Mesendoderm (in vitro differentiated cells): ENCODE measurements around the gene UQCR11.

Experiments
- DNase-seq: peaks from one replicate; pipeline ENCODE4 v3.0.0; 2013
- H2AK5ac ChIP-seq: 2 replicates; pipeline ENCODE4 v1.6.1; 2013; ENCODE audit warnings: low read length, inconsistent platforms
- H2BK120ac ChIP-seq: 2 replicates; pipeline ENCODE4 v1.6.1; 2013; ENCODE audit warnings: low read depth, mild to moderate bottlenecking, low read length, moderate library complexity, mixed read lengths
- H2BK15ac ChIP-seq: replicated peaks from 2 replicates; pipeline ENCODE4 v1.6.1; 2013; ENCODE audit warnings: low read depth, mild to moderate bottlenecking, moderate library complexity
- H2BK5ac ChIP-seq: 2 replicates; pipeline ENCODE4 v1.6.1; 2013; ENCODE audit warnings: low read length, inconsistent platforms
- H3K18ac ChIP-seq: 2 replicates; pipeline ENCODE4 v1.6.1; 2013; ENCODE audit warnings: mild to moderate bottlenecking, low read length, mixed read lengths
- H3K23ac ChIP-seq: one replicate; pipeline ENCODE4 v1.6.1; 2013; ENCODE audit warnings: low read length
- H3K27ac ChIP-seq: 2 replicates; pipeline ENCODE4 v1.5.1; 2013; ENCODE audit warnings: low read depth, mild to moderate bottlenecking, inconsistent platforms, low read length, moderate library complexity
- H3K27me3 ChIP-seq: 2 replicates; pipeline ENCODE4 v1.6.1; 2013; ENCODE audit warnings: low read length, control low read depth, mild to moderate bottlenecking, inconsistent platforms; ENCODE audit not compliant: insufficient read depth, poor library complexity
- H3K36me3 ChIP-seq: 2 replicates; pipeline ENCODE4 v1.6.1; 2013; ENCODE audit warnings: low read length, inconsistent platforms; ENCODE audit not compliant: control insufficient read depth, insufficient read depth
- H3K4ac ChIP-seq: one replicate; pipeline ENCODE4 v1.6.1; 2013; ENCODE audit warnings: low read depth, mild to moderate bottlenecking, low read length, moderate library complexity
- H3K4me1 ChIP-seq: 2 replicates; pipeline ENCODE4 v1.6.1; 2013; ENCODE audit warnings: low read depth, low read length, inconsistent platforms; ENCODE audit not compliant: control insufficient read depth
- H3K4me2 ChIP-seq: 2 replicates; pipeline ENCODE4 v1.6.1; 2013; ENCODE audit warnings: low read length
- H3K4me3 ChIP-seq: 2 replicates; pipeline ENCODE4 v1.5.1; 2013; ENCODE audit warnings: mild to moderate bottlenecking, low read length
- H3K56ac ChIP-seq: one replicate; pipeline ENCODE4 v1.6.1; 2013; ENCODE audit warnings: low read length
- H3K79me1 ChIP-seq: 2 replicates; pipeline ENCODE4 v1.6.1; 2013; ENCODE audit warnings: low read length, inconsistent platforms
- H3K79me2 ChIP-seq: 2 replicates; pipeline ENCODE4 v1.6.1; 2013; ENCODE audit warnings: mild to moderate bottlenecking, low read length; ENCODE audit not compliant: control insufficient read depth, insufficient read depth
- H3K9ac ChIP-seq: 2 replicates; pipeline ENCODE4 v1.6.1; 2013; ENCODE audit warnings: low read length, inconsistent platforms
- H4K5ac ChIP-seq: one replicate; pipeline ENCODE4 v1.6.1; 2013; ENCODE audit warnings: low read length
- H4K8ac ChIP-seq: one replicate; pipeline ENCODE4 v1.6.1; 2013; ENCODE audit warnings: low read depth, mild to moderate bottlenecking, control low read depth, low read length, moderate library complexity
- WGBS: extraction: QIAGEN DNeasy Blood & Tissue Kit; methylation state at CpG from one replicate; pipeline ENCODE4 v1.1.7; 2013; ENCODE audit warnings: low lambda C conversion rate, missing lambda C conversion rate; ENCODE audit not compliant: insufficient coverage; ENCODE audit errors: extremely low coverage; 5-methylcytosine and 5-hydroxymethylcytosine counted together

Gene UQCR11

DNA sequence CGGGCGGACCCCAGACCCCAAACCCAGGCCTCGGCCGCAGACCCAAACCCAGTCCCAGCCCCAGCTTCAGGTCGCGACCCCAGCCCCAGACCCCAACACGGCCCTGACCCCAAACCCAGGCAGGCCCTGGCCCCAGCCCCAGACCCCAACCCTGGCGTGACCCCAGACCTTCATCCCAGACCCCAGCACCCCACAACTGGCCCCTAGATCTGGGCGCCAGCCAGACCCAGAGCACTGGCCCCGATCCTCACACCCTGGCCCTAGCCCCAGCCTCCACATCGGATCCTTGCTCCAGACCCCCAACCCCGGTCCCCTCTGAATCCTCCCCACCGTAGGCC, 20.1 kb downstream of the UQCR11 start:
- Histone ChIP-seq H3K23ac (no peak overlapping the region), H3K4me2 (no peak overlapping the region), H3K36me3 (peaks cover 5% of the 10 kb centered on the region), H3K79me2 (peaks cover 21% of the 10 kb centered on the region), H3K4me1 (no peaks in the 10 kb centered on the region), H3K4me3 (no peak overlapping the region), H2AK5ac (no peak overlapping the region), H4K8ac (no peak overlapping the region), H3K56ac (peak overlapping the region; percentile 42), H3K27me3 (no peaks in the 10 kb centered on the region), H2BK15ac (no peak overlapping the region), H3K9ac (no peak overlapping the region), H4K5ac (no peak overlapping the region), H3K18ac (no peak overlapping the region), H2BK5ac (no peak overlapping the region), H3K4ac (no peak overlapping the region), H3K27ac (no peak overlapping the region), H2BK120ac (no peak overlapping the region), H3K79me1 (peaks cover 12% of the 10 kb centered on the region)
- no peak for DNase-seq
- no CpG with 5 or more reads among the region's 13 CpGs for WGBS

DNA sequence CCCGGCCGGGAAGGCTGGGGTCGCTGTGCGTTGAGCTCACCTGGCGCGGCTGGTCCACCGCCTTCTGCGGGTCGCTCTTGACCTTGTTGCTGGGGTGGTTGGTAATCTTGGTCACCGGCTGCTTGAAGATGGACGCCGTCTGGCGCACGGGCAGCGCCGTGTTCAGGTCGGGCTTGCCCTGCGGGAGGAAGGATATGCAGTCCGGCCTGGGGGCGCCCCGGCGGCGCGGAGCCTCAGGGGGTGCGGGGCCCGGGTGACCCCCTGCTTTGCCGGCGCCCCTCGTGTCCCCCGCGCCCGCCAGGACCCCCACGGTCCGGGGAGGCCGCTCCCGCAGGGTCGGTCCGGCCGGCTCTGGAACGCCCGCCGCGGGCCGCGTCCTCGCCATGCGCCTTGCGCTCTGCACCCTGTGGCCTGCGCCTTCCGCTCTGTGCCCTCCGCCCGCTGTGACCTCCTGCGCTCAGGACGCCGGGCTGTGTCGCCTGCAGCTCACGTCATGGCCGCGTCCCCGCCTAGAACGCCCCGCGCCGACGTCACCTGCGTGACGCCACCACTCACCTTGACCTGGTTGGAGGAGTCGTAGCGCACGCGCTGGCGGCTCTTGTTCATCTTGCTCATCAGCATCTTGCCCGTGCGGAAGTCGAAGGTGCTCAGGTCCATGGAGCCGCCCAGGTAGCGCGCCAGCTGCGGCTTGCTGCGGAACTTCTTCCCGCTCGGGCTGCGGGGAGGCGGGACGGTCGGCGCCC, 20.6 kb downstream of the UQCR11 start:
- Histone ChIP-seq H2BK120ac (no peak overlapping the region), H3K18ac (no peak overlapping the region), H2BK5ac (no peak overlapping the region), H3K56ac (peak overlapping the region; percentile 42), H3K4me1 (no peaks in the 10 kb centered on the region), H3K27ac (no peak overlapping the region), H3K4ac (no peak overlapping the region), H2AK5ac (no peak overlapping the region), H2BK15ac (no peak overlapping the region), H4K8ac (no peak overlapping the region), H3K4me2 (no peak overlapping the region), H3K36me3 (peaks cover 5% of the 10 kb centered on the region), H3K4me3 (no peak overlapping the region), H3K79me1 (peaks cover 12% of the 10 kb centered on the region), H4K5ac (no peak overlapping the region), H3K79me2 (peaks cover 17% of the 10 kb centered on the region), H3K27me3 (no peaks in the 10 kb centered on the region), H3K23ac (no peak overlapping the region), H3K9ac (peak overlapping the region; percentile 51)
- peak; percentile 70 for DNase-seq
- WGBS = no CpG with 5 or more reads among the region's 87 CpGs

DNA sequence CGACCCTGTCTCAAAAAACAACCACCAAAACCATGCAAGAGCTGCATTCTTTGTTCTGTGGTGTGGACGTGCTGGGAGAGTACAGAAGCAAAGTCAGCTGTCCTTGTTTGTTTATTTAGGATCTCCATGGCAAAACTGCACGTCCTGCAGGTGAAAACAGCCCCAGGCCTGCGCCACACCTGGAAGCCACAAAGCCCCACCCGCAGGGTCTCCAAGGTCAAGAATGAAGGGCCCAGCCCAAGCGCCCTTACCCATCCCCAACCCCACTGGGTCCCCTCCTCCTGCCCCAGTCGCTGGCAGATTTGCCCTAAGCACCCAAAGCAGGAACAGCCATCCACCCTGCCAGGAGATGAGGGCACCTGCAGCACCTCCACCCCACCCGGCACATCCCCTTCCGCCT, 23.1 kb downstream of the UQCR11 start:
- H2AK5ac ChIP-seq = no peak overlapping the region
- WGBS = no CpG with 5 or more reads among the region's 9 CpGs

DNA sequence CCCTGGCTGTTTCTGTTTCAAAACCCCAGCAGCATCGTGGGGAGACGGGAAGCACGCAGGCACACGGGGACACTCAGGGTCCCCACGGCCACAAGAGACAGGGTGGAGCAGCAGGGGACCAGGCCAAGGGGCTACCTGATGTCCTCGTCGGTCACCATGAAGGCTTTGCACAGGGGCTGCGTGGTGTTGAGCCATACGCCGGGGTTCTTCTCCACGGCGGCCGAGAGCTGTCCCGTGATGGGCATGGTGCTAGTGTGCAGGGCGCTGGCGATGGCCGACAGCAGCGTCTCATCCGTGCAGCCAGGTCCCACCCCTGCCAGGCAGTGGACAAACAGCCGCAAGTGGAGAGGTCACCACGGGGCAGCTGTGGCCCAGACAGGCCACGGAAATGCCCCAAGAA, 24.3 kb downstream of the UQCR11 start:
- H2BK15ac ChIP-seq = no peak overlapping the region
- no CpG with 5 or more reads among the region's 22 CpGs for WGBS
- DNase-seq = no peak
- no peak overlapping the region for H3K18ac ChIP-seq
- H4K8ac ChIP-seq = no peak overlapping the region
- peaks cover 7% of the 10 kb centered on the region for H3K36me3 ChIP-seq
- H4K5ac ChIP-seq = no peak overlapping the region
- no peak overlapping the region for H3K4me3 ChIP-seq
- H3K79me1 ChIP-seq = peaks cover 2% of the 10 kb centered on the region
- no peak overlapping the region for H3K9ac ChIP-seq
- H3K27me3 ChIP-seq = no peaks in the 10 kb centered on the region
- H3K56ac ChIP-seq = no peak overlapping the region
- H3K27ac ChIP-seq = no peak overlapping the region
- H2BK5ac ChIP-seq = no peak overlapping the region
- H2BK120ac ChIP-seq = no peak overlapping the region
- no peaks in the 10 kb centered on the region for H3K4me1 ChIP-seq
- H2AK5ac ChIP-seq = no peak overlapping the region
- H3K4me2 ChIP-seq = no peak overlapping the region
- H3K23ac ChIP-seq = no peak overlapping the region
- H3K4ac ChIP-seq = no peak overlapping the region
- peaks cover 2% of the 10 kb centered on the region for H3K79me2 ChIP-seq

More for the DNA sequence above, 23.1 kb downstream of the UQCR11 start:
- no peak overlapping the region for H3K27ac ChIP-seq
- no peak overlapping the region for H2BK15ac ChIP-seq
- peaks cover 5% of the 10 kb centered on the region for H3K79me2 ChIP-seq
- H4K8ac ChIP-seq = no peak overlapping the region
- H3K4me3 ChIP-seq = no peak overlapping the region
- no peaks in the 10 kb centered on the region for H3K27me3 ChIP-seq
- no peak overlapping the region for H3K9ac ChIP-seq
- H3K56ac ChIP-seq = no peak overlapping the region
- H2BK120ac ChIP-seq = no peak overlapping the region
- no peak overlapping the region for H2BK5ac ChIP-seq
- no peak for DNase-seq
- H4K5ac ChIP-seq = no peak overlapping the region
- no peaks in the 10 kb centered on the region for H3K4me1 ChIP-seq
- no peak overlapping the region for H3K4me2 ChIP-seq
- H3K36me3 ChIP-seq = peaks cover 7% of the 10 kb centered on the region
- no peak overlapping the region for H3K23ac ChIP-seq
- no peak overlapping the region for H3K18ac ChIP-seq
- H3K79me1 ChIP-seq = peaks cover 5% of the 10 kb centered on the region
- no peak overlapping the region for H3K4ac ChIP-seq

DNA sequence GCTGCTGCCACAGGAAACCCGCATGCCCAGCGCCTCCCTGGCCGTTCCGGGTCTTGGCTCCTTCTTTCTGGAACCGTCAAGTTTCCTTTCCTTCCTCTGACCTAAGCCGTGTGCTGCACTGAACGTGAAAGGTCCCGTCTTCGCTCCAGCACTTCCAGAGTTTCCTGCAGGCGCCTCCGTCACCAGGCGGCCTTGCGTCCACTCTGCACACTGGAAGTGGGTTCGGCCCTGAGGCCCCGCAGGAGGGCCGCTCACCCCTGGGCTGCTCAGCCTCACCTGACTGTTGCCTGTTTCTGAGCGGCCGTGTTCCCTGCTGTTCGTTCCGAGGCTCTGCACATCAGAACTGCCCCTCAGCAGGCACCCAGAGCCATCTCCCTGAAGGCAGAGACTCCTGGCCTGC, 24.9 kb downstream of the UQCR11 start:
- no CpG with 5 or more reads among the region's 20 CpGs for WGBS
- Histone ChIP-seq H3K27me3 (no peaks in the 10 kb centered on the region), H3K4ac (no peak overlapping the region), H4K5ac (no peak overlapping the region), H3K56ac (no peak overlapping the region), H3K23ac (no peak overlapping the region), H3K36me3 (peaks cover 7% of the 10 kb centered on the region), H3K79me1 (no peaks in the 10 kb centered on the region), H2AK5ac (no peak overlapping the region), H3K4me2 (no peak overlapping the region), H3K18ac (no peak overlapping the region), H3K9ac (no peak overlapping the region), H2BK5ac (no peak overlapping the region), H2BK120ac (no peak overlapping the region), H4K8ac (no peak overlapping the region), H3K4me3 (no peak overlapping the region), H3K79me2 (no peaks in the 10 kb centered on the region), H3K27ac (no peak overlapping the region), H3K4me1 (no peaks in the 10 kb centered on the region), H2BK15ac (no peak overlapping the region)
- DNase-seq = no peak

DNA sequence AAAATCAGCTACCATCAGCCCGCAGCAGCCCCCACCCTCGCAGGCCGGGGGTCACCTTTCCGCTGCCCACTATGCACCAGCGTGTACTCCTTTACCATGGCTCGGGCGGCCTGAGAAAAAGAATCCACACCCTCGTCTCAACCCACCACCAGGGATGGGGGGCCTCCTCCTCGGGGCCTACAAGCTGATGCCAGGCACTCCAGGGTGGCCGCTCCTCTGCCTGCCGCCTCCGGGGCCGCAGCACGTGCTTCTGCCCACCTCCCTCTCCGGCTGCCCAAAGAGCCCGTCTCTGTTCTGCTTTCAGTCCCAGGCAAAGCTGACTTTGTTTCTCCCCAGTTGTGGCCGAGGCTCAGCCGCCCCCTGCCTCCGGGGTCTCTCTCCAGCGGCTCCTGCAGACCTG, 26.0 kb downstream of the UQCR11 start:
- Histone ChIP-seq H4K8ac (no peak overlapping the region), H2BK120ac (no peak overlapping the region), H3K4me3 (no peak overlapping the region), H3K4me2 (no peak overlapping the region), H3K4me1 (no peaks in the 10 kb centered on the region), H3K27ac (no peak overlapping the region), H3K27me3 (no peaks in the 10 kb centered on the region), H3K79me2 (no peaks in the 10 kb centered on the region), H3K18ac (no peak overlapping the region), H3K23ac (no peak overlapping the region), H4K5ac (no peak overlapping the region), H3K9ac (no peak overlapping the region), H2BK5ac (no peak overlapping the region), H3K4ac (no peak overlapping the region), H3K79me1 (no peaks in the 10 kb centered on the region), H2AK5ac (no peak overlapping the region), H3K56ac (no peak overlapping the region), H2BK15ac (no peak overlapping the region), H3K36me3 (peaks cover 7% of the 10 kb centered on the region)
- no peak for DNase-seq
- no CpG with 5 or more reads among the region's 20 CpGs for whole genome bisulfite sequencing
